Stomach (tissue), 9 donors: Measurements from ENCODE around the gene CPZ. TPM values are rescaled to one million over a fixed set of nuclear protein-coding genes. Genes with fewer than 3 reads are reported as not detected.
A peak's percentile ranks its signal among the peaks of the same experiment; 100 is the strongest.

Source experiments
- DNase-seq, 2 donors: peaks; one replicate each; pipeline versions ENCODE4 v3.0.0 to v3.0.0-alpha.2; 2013 to 2019
- H3K27ac ChIP-seq, 5 donors: fragments of 200-600 bp in 4 of 5; sonication (generic) in 4 of 5; one replicate each; pipeline ENCODE4 v1.5.1; 2013 to 2019; ENCODE audit warnings: mild to moderate bottlenecking in 1 of 5, moderate library complexity in 1 of 5
- H3K27me3 ChIP-seq, 3 donors: fragments of 200-600 bp; sonication (generic); one replicate each; pipeline ENCODE4 v1.5.1; 2017 to 2019; ENCODE audit warnings: mixed run types in 1 of 3
- H3K36me3 ChIP-seq, 4 donors: fragments of 200-600 bp; sonication (generic); 1 replicate in 3 of 4; 2 replicates in 1 of 4; pipeline ENCODE4 v1.5.1; 2016 to 2019
- H3K4me1 ChIP-seq, 4 donors: fragments of 200-600 bp; sonication (generic); one replicate each; pipeline ENCODE4 v1.5.1; 2016 to 2019
- H3K4me3 ChIP-seq, 4 donors: fragments of 200-600 bp; sonication (generic) in 3 of 4; one replicate each; pipeline ENCODE4 v1.5.1; 2016 to 2019; ENCODE audit warnings: mild to moderate bottlenecking in 1 of 4
- H3K9me3 ChIP-seq, 4 donors: fragments of 200-600 bp; sonication (generic); one replicate each; pipeline ENCODE4 v1.5.1; 2016 to 2019
- CTCF ChIP-seq, 7 experiments: fragments of 450-650 bp in 4 of 7; fragments of 200-600 bp in 3 of 7; sonication (generic) in 3 of 7; IDR thresholded peaks; one replicate each; pipeline ENCODE4 v1.5.1; 2016 to 2019; ENCODE audit warnings: antibody characterized with exemption in 7 of 7, control low read depth in 2 of 7, mild to moderate bottlenecking in 1 of 7
- EP300 ChIP-seq: sonication (generic); formaldehyde crosslinking; IDR thresholded peaks from one replicate; pipeline ENCODE4 v1.6.1; 2017; ENCODE audit warnings: antibody characterized with exemption
- POLR2A ChIP-seq, 4 donors: fragments of 450-650 bp; IDR thresholded peaks; one replicate each; pipeline ENCODE4 v1.6.1; 2016; ENCODE audit warnings: antibody characterized with exemption in 4 of 4, control low read depth in 2 of 4, mild to moderate bottlenecking in 1 of 4, moderate library complexity in 1 of 4
- POLR2AphosphoS5 ChIP-seq, 3 donors: sonication (generic); formaldehyde crosslinking; IDR thresholded peaks; one replicate each; pipeline ENCODE4 v1.6.1; 2016; ENCODE audit warnings: antibody characterized with exemption in 3 of 3
- WGBS, 5 donors: extraction: QIAGEN DNeasy Blood & Tissue Kit in 3 of 5; methylation state at CpG; one replicate each; pipeline versions ENCODE4 v1.1.5 to v1.1.7; 2013 to 2018; 5-methylcytosine and 5-hydroxymethylcytosine counted together
- intact Hi-C: fragments of 100-400 bp; cut with DNase I; formaldehyde crosslinking; loops from one replicate; pipeline ENCODE4 v1.15.1; 2023; ENCODE audit warnings: low total_unique reads
- polyA plus RNA-seq, 3 donors: library from polyadenylated mRNA; stranded (reverse); fragments of 200-250 nt; gene quantifications; one replicate each; pipeline ENCODE4 v1.2.3, GENCODE V29; 2013
- total RNA-seq, 5 donors: library from RNA; depleted of rRNA; stranded (reverse); fragments of >200 nt; gene quantifications; one replicate each; pipeline versions ENCODE4 v1.1.0 to v1.2.3, GENCODE V29; 2014 to 2016
- donor health status: healthy with polysubstance abuse.
- donor health status: Bipolar disorder and iron deficiency.
- donor health status: healthy.

The CPZ gene
- total and polyA plus RNA-seq, 8 donors = 0.25 to 13.2 (median 3.3) TPM; not detected in 2

DNA sequence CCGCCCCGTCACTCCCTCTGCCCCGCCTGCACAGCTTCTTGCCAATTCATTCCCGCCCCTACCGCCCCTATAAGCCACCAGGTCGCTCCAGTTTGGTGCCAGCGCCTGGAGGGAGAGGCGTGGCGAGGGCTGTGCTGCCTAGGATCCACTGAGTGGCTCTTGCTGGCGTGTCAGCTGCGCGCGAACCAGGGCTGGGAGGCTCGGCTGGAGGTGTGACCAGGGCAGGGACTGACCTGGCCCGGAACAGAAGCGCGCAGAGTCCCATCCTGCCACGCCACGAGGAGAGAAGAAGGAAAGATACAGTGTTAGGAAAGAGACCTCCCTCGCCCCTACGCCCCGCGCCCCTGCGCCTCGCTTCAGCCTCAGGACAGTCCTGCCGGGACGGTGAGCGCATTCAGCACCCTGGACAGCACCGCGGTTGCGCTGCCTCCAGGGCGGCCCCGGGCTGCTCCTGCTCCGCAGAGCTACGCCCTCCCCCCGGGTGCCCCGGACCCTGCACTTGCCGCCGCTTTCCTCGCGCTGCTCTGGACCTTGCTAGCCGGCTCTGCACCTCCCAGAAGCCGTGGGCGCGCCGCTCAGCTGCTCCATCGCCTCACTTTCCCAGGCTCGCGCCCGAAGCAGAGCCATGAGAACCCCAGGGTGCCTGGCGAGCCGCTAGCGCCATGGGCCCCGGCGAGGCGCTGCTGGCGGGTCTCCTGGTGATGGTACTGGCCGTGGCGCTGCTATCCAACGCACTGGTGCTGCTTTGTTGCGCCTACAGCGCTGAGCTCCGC, 12.1 kb upstream of the CPZ start, which contains the start of gene GPR78:
GPR78 (plus strand) TSS at position 72 of the 773 bp plus-strand sequence; CDS start at position 663, 591 bp downstream.
- intact Hi-C loops = no loop called here
- peaks cover 16 to 85% (median 38%) of the 10 kb centered on the region in 3 donors for H3K27me3 ChIP-seq

DNA sequence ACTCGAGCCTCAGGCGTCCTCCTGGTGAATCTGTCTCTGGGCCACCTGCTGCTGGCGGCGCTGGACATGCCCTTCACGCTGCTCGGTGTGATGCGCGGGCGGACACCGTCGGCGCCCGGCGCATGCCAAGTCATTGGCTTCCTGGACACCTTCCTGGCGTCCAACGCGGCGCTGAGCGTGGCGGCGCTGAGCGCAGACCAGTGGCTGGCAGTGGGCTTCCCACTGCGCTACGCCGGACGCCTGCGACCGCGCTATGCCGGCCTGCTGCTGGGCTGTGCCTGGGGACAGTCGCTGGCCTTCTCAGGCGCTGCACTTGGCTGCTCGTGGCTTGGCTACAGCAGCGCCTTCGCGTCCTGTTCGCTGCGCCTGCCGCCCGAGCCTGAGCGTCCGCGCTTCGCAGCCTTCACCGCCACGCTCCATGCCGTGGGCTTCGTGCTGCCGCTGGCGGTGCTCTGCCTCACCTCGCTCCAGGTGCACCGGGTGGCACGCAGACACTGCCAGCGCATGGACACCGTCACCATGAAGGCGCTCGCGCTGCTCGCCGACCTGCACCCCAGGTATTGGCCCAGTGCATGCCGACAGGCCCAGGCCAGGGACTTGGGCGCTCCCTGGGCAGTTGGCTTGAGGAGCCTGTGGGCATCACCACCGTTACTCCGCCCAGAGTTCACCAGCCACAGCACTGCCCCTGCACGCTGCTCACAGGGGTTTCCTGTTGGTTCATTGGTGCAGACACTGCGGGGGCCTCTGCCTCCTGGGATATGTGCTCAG, 11.3 kb upstream of the CPZ start:
- Histone ChIP-seq H3K27ac (no peak overlapping the region), H3K4me1 (peaks cover 0 to 8% (median 0%) of the 10 kb centered on the region in 4 donors), H3K4me3 (no peak overlapping the region), H3K27me3 (peaks cover 16 to 92% (median 44%) of the 10 kb centered on the region in 3 donors), H3K36me3 (no peaks in the 10 kb centered on the region), H3K9me3 (peaks cover 0 to 7% (median 0%) of the 10 kb centered on the region in 4 donors)
- TF ChIP-seq POLR2A (IDR thresholded peaks at IDR 0.05) (no peak), POLR2AphosphoS5 (IDR thresholded peaks at IDR 0.05) (no peak), EP300 (no peak), CTCF (IDR thresholded peaks at IDR 0.05) (no peak)
- WGBS, 5 donors = 45 to 73% (median 64%) methylated on average over 40 to 66 of the region's 66 CpGs
- intact Hi-C loops = no loop called here
- DNase-seq = no peak

More for the DNA sequence above, 12.1 kb upstream of the CPZ start, which contains the start of gene GPR78:
- no peak within 1 kb of the TSS for H3K4me3 ChIP-seq
- TF ChIP-seq POLR2AphosphoS5 (IDR thresholded peaks at IDR 0.05) = no peak
- no peak for TF ChIP-seq EP300
- TF ChIP-seq CTCF (IDR thresholded peaks at IDR 0.05) = no peak
- no peak for TF ChIP-seq POLR2A (IDR thresholded peaks at IDR 0.05)
- no peak within 1 kb of the TSS for H3K27ac ChIP-seq
- H3K9me3 ChIP-seq = peaks cover 0 to 7% (median 0%) of the 10 kb centered on the region in 4 donors
- WGBS, 5 donors = 4 to 8% (median 7%) methylated on average over 13 to 63 of the region's 63 CpGs
- H3K4me1 ChIP-seq = peaks cover 0 to 8% (median 0%) of the 10 kb centered on the region in 4 donors
- peak; percentile 34 to 90 for DNase-seq
- no peaks in the 10 kb centered on the region for H3K36me3 ChIP-seq

DNA sequence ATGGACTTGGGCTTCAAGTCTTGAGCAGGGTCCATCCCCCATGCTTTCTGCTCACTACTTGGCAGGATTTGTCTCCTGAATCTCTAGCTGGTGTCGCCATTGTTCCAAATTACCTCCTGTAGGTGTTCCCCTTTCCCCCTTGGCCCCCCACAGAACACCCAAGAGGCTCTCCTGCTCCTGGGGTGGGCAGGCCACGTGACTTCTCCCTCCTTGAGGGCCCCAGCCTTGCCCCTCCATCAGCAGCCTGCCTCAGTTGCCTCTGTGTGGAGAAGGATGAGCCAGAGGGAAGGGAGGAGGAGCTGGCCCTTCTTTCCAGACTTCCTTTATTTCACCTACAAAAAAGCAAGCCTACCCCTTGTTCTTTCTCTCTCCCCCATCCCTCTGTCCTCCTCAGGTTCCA, 10.5 kb upstream of the CPZ start:
- no peak overlapping the region for H3K27ac ChIP-seq
- 41 to 67% (median 53%) methylated on average over 2 of the region's 2 CpGs for WGBS, 5 donors
- no peak for TF ChIP-seq POLR2A (IDR thresholded peaks at IDR 0.05)
- TF ChIP-seq CTCF (IDR thresholded peaks at IDR 0.05) = no peak
- TF ChIP-seq EP300 = no peak
- no peak for TF ChIP-seq POLR2AphosphoS5 (IDR thresholded peaks at IDR 0.05)
- intact Hi-C loops = no loop called here
- H3K9me3 ChIP-seq = peaks cover 0 to 7% (median 0%) of the 10 kb centered on the region in 4 donors
- H3K36me3 ChIP-seq = no peaks in the 10 kb centered on the region
- H3K4me1 ChIP-seq = peaks cover 0 to 8% (median 0%) of the 10 kb centered on the region in 4 donors
- no peak overlapping the region for H3K4me3 ChIP-seq
- no peak for DNase-seq
- H3K27me3 ChIP-seq = peaks cover 16 to 97% (median 52%) of the 10 kb centered on the region in 3 donors

DNA sequence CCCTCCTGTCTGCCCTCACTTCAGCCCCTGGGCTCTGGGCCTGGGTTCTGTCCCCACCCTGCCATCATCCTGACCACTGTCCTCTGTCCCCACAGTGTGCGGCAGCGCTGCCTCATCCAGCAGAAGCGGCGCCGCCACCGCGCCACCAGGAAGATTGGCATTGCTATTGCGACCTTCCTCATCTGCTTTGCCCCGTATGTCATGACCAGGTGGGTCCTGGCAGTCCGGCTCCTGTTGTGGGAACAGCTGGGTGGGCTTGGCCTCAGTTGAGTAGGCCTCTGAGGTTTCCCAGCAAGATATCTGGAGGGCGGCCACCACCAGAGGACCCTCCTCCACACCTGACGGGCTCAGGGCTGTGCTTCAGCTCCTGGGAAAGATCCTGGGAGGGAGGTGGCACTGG, 10.1 kb upstream of the CPZ start:
- Histone ChIP-seq H3K4me1 (peaks cover 0 to 8% (median 0%) of the 10 kb centered on the region in 4 donors), H3K27ac (no peak overlapping the region), H3K9me3 (peaks cover 0 to 7% (median 0%) of the 10 kb centered on the region in 4 donors), H3K4me3 (no peak overlapping the region), H3K27me3 (peaks cover 19 to 97% (median 56%) of the 10 kb centered on the region in 3 donors), H3K36me3 (no peaks in the 10 kb centered on the region)
- no peak for DNase-seq
- TF ChIP-seq EP300 (no peak), POLR2A (IDR thresholded peaks at IDR 0.05) (no peak), POLR2AphosphoS5 (IDR thresholded peaks at IDR 0.05) (no peak), CTCF (IDR thresholded peaks at IDR 0.05) (no peak)
- intact Hi-C loops = no loop called here
- 80 to 92% (median 89%) methylated on average over 12 of the region's 12 CpGs for WGBS, 5 donors
